GM12872 (cell line): ENCODE data around the gene MATCAP1.

Experiments
- TF ChIP-seq, protein P1 (sequence below): IDR thresholded peaks from 3 replicates; pipeline ENCODE4 v1.5.1; 2011; ENCODE audit warnings: low read depth, mild to moderate bottlenecking, low read length, moderate library complexity; ENCODE audit not compliant: insufficient read depth

MATCAP1 gene

GRCh38 chr16:67212766-67213165, 29.0 kb upstream of the MATCAP1 start:
- TF ChIP-seq, protein P1, sequence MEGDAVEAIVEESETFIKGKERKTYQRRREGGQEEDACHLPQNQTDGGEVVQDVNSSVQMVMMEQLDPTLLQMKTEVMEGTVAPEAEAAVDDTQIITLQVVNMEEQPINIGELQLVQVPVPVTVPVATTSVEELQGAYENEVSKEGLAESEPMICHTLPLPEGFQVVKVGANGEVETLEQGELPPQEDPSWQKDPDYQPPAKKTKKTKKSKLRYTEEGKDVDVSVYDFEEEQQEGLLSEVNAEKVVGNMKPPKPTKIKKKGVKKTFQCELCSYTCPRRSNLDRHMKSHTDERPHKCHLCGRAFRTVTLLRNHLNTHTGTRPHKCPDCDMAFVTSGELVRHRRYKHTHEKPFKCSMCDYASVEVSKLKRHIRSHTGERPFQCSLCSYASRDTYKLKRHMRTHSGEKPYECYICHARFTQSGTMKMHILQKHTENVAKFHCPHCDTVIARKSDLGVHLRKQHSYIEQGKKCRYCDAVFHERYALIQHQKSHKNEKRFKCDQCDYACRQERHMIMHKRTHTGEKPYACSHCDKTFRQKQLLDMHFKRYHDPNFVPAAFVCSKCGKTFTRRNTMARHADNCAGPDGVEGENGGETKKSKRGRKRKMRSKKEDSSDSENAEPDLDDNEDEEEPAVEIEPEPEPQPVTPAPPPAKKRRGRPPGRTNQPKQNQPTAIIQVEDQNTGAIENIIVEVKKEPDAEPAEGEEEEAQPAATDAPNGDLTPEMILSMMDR: no peak

GRCh38 chr16:67211674-67212073, 27.9 kb upstream of the MATCAP1 start:
- TF ChIP-seq, protein P1: no peak

DNA sequence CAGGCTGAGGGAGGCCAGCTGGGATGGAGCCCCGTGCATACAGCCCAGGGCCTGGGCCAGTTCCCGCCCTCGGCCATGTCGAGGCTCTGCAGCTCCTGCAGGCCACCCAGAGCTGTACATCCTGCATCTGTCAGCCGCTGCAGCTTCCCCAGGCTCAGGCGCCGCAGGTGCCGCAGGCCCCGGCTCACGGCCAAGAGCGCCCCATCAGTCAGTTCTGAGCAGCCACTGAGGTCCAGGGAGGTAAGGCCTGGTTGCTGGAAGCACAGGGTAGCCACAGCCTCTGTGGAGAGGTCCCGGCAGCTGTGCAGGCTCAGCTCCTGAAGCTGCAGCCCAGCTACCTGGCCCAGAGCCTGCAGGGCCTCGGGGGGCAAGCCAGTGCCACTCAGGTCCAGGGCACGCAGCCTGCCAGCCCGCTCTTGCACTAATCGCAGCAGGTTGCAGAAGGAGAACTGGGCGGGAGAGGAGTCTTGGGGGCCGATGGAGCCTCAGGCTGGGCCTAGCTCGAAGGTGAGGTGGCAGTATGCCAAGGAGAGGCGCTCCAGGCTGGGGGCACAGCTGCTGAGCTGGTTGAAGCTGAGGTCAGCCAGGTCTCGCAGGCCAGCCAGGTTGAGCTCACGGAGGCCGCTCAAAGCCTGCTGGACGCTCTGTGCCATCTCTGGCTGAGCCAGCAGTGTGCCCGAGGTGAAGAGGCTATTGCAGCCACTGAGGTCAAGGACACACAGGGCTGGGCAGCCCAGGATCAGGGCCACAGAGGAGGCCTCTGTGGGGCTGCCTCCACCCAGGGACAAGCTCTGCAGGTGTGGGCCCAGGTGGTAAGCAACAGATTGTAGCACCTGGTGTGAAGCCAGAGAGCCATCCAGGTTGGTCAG, 26.5 kb upstream of the MATCAP1 start:
- TF ChIP-seq, protein P1: no peak

- TF ChIP-seq, protein P1: no peak
Measured at GRCh38 chr16:67209565-67209964, 25.8 kb upstream of the MATCAP1 start.

DNA sequence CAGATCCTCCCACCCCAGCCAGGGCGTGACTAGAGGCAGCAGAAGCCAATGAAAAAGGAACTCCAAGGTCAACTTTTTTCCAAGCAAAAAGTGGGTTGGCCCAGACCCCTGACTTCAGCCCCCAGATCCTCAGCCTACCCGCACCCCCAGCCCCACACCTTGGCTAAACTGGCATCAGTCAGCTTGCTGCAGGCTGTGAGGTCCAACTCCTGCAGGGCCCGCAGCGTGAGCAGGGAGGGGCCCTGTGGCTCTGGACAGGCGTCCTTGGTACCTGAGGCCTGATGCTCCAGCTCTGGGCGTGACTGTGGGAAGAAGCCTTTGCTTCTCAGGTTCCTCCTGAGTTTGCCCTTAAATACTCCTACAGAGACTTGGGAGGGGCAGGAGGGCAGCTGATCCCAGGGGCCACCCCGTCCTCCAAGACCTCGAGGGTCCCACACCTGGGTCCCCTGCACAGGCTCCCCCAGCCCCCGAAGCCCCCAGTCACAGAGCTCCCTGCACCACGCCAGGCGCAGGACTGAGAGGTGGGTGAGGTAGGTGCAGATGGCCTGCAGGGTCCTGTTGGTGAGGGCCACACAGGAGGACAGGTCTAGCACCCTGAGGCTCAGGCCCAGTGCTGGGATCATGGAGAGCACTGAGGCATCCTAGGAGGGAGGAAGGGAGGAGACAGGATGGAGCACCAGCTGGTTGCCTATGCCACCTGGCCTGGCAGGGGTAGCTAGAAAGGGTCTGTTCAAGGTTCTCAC, 24.6 kb upstream of the MATCAP1 start:
- TF ChIP-seq, protein P1: no peak

DNA sequence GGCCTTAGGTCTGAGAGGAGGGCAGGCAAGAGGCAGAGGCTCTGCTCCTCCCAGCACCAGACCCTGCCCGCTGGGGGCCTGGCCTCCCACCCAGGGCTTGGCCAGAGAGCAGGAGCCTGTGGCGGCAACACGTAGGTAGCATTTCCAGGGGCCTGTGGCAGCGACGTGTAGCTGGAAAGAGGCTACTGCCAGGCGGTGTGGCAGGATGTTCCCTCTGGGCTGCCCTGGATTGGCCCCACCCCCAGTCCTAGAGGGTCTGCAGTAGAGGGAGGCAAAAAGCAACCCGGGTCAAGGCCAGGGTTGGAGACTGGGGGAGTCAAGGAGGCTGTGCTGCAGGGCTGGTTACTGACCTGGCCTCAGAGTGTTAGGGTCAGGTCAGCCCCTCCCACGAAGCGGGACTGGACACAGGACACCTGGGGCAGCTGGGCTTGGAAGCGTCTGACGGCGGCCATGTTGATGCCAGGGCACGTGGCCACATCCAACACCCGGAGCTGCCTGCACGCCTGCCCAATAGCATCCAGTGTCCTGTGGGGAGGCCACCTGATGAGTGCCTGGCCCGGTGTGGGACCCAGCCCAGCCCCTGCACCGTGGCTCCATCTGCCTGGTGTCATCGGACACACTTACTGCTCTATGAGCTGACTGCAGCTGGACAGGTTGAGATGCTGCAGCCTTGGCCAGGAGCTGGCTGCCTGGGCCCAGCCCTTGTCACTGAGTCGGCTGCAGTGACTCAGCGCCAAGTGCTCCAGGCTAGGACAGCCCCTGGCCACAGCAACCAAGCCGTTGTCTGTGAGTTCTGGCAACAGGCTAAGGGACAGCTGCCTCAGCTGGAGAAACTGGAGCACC, 23.7 kb upstream of the MATCAP1 start:
- TF ChIP-seq, protein P1: no peak

- TF ChIP-seq, protein P1: no peak
Measured at GRCh38 chr16:67206838-67207248, 23.1 kb upstream of the MATCAP1 start.
